Measurements from ENCODE around the gene SAMD1.

The SAMD1 gene

DNA sequence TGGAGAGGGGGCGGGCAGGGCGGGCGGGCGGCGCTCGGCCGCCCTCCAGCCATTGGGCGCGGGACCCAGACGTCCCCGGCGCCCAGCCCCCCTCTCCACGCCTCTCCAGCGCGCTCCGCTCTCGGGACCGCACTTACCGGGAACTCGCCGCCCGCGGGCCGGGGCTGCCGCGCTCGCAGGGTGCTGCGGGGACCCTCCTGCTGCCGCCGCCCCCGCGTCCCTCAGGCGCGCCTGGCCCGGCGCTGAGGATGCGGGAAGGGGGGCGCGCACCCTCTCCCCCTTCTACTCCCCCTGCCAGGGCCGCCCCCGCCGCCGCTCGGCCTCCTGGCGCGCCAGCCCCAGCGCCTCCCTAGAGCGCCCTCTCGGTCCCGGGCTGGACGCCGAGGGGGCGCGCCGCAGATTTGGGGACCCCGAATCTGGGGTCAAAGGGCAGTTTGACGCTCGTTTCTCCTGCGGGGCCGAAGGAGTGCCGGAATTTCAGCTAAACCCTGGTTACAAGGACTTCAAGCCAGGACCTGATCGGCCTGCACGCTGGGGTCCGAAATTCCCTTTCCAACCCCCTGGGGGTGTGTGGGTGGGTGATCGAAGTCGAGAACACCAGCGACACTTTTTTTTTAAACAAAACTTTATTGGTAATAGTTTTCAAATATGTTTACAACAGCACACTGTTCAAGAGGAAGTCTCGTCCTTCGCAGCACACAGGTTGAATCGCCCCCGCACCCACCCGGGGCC, 696 bp upstream of the SAMD1 start:
- peak; percentile 72 for DNase-seq (ENCODE audit: extremely low spot score, insufficient read length, low read depth)
- FAIRE-seq = peak; percentile 83

DNA sequence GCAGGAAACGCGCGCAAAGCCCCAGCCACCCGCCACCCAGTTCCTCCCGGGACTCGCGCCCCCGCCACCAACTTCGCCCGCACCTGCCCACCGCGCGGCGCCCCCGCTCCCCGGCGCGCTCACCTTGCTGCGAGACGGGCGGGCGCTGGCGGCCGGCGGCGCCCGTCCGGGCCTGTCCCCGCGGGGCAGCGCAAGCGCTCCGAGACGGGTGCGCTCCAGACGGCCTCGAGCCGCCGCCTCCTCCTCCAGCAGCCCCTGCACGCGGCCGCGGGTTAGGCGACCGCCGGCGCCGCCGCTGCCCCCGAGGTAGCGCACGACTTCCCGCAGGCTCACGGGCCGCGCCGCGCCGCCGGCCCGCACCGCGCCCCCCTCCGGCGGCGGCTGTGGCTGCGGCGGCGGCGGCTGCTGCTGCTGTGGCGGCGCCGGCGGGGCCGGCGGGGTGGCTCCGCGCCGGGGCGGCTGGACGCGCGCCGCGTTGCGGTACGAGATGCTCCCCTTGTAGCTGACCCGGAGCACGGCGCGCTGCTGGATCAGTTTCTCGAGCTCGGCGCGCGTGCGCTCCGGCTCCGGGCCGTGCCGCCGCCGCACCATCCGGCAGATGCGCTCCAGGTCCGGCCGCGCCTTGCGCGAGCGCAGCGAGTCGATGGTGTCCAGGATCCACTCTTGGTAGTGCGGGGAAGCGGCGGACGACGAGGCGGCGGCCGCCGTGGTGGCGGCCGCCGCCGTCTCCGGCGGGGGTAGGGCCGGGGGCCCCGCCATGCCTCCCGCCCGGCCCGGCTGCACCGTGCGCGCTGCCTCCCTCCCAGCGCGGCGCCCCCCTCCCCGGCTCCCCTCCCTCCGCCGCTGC, 666 bp downstream of the SAMD1 start:
- FAIRE-seq = peak; percentile 56

DNA sequence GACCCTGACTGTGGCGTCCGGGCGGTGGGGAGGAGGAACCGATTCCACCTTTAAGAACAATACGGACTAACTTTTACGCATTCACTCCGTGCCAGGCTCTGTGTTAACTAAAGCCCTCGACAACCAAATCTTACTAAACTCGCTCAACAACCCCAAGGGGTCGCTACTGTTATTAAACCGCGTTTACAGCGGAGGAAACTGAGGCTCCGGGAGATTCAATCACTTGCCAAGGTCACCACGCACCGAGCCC, 1.2 kb downstream of the SAMD1 start:
- FAIRE-seq = peak; percentile 48
- no peak for DNase-seq (ENCODE audit: extremely low spot score, insufficient read length, low read depth)

More for the DNA sequence above, 666 bp downstream of the SAMD1 start:
- no peak for DNase-seq (ENCODE audit: extremely low spot score, insufficient read length, low read depth)

DNA sequence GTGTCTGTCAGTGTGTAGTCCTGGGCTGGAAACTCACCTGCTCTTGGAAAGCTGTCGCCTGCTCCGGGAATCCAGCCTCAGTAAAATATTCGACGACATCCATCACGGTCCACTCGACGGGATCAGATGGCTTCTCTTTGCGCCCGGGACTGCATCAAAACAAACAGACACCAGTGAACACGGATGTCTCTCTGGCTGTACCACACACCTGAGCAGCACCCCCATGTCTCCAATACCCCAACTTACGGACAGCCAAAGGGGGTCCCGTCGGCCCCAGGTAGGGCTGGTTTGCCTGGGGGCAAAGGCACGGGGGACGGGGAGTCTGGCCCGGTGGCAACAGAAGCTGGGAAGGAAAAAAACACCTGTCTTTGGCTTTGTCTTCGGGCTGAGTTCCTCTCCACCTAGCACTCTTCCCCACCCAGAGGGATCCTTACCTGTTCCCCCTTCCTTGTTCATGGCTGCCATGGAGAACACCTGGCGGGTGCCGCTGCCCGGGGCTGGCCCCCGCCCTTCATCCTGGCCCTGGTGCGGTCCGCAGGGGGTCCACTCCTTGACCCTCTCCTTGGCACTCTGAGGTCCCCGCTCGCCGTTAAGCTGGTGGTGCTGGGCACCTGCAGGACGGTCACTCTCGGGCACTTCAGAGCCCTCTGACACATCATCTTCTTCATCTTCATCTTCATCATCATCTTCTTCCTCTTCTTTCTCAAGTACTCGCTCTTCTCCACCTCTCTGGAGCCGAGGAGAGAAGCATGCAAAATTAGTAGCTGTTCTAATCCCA, 1.7 kb downstream of the SAMD1 start:
- no peak for DNase-seq (ENCODE audit: extremely low spot score, insufficient read length, low read depth)
- FAIRE-seq = peak; percentile 12

DNA sequence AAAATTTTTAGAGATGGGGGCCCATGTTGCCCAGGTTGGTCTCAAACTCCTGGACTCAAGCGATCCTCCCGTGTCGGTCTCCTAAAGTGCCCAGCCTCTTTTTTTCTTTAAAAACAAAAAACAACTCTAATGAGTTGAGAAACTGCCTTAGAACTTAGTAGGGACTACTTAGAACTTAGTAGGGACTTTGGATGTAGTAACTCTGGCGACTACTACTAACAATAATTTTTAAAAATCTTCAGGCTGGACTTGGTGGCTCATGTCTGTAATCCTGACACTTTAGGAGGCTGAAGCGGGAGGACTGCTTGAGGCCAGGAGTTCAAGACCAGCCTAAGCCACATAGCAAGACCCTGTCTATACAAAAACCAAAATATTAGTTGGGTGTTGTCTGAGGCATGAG, 4.5 kb downstream of the SAMD1 start:
- DNase-seq (ENCODE audit: extremely low spot score, insufficient read length, low read depth) (no peak), FAIRE-seq (no peak)

DNA sequence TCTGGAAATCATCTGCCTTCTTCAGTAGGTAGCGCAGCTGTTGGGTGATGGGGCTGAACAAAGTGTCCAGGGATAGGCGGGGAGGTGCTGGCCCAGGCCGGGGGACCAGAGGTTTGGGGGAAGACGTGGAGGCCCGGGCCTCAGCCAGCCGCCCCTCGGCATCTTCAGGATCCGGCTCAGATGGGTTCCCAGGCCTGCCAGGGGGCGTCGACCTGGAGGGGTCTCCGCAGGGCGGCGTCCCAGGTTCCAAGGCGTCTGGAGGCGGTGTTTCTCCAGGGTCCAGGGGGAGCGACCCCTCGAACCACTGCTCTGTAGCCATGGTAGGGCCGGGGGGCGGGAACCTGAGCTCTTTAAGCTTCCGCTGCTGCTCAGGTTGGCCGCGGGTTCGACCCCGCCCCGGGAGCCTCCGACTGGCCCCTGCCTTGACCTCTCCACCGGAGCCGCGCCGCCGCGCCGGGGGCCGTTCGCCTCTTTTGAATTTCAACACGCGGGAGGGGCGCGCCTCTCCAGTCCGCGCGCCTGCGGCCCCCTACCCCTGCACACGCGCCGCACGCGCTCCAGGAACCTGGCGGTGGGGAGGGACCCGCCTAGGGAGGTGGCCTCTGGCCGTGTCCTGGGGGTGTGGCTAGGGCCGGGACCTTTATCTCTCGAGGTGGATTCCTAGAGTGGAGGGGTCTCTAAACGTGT, 5.1 kb downstream of the SAMD1 start, which contains the start of gene C19orf67:
C19orf67 (minus strand) TSS at position 475 of the 687 bp plus-strand sequence; CDS start at position 319, 156 bp downstream.
- no peak for DNase-seq (ENCODE audit: extremely low spot score, insufficient read length, low read depth)
- FAIRE-seq = no peak

DNA sequence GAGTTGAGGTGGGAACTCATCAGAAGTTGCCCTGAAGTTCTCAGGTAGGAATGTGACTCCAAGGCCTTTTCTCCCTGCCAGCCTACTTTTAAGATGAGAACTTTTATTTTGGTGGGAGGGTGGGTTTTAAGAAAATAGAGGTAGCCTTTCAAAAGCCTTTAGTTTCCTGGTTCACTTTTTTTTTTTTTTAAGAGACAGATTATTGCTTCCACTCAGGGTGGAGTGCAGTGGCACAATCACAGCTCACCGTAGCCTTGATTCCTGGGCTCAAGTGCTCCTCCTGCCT, 7.9 kb downstream of the SAMD1 start:
- FAIRE-seq (no peak), DNase-seq (ENCODE audit: extremely low spot score, insufficient read length, low read depth) (no peak)

DNA sequence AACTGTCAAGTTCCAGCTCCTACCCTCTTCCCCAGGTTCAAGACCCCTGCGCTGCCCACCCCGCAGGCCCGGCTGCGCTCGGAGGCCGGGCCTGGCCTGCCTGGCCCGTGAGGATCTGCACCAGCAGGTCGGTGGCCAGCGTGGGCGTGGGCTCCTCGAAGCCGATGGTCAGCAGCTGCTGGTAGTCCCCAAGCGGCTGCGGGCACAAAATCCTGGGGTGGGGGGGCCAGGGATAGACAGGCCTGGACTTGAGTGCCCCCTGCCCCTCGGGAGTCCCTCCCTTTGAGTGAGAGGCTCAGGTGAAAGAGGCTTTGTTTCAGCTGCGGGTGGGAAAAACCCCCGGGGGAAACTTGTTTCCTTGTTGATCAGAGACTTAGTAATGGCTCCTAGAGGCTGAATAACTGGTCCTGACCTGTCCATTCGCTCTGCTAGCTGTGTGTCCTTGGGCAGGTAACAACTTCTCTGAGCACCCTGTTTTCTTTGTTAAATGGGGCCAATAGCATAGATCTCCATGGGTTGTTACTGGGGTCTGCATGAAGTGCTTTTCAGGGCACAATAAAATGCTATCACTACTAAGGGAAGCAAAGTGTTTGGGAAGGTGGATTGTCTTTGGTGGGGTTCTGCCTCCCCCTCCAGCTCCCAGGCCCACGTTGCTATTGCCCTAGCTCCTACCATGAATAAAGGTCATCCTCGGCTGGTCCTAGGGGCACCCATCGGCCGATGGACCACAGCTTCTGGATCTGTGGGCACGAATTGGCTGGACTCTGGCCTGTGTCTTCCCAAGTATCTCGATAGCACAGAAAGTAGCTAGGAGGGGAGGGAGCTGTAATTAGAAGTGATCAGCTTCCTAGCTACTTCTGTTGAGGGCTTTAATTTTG, 8.5 kb downstream of the SAMD1 start:
- FAIRE-seq (peak; percentile 5), DNase-seq (ENCODE audit: extremely low spot score, insufficient read length, low read depth) (no peak)

DNA sequence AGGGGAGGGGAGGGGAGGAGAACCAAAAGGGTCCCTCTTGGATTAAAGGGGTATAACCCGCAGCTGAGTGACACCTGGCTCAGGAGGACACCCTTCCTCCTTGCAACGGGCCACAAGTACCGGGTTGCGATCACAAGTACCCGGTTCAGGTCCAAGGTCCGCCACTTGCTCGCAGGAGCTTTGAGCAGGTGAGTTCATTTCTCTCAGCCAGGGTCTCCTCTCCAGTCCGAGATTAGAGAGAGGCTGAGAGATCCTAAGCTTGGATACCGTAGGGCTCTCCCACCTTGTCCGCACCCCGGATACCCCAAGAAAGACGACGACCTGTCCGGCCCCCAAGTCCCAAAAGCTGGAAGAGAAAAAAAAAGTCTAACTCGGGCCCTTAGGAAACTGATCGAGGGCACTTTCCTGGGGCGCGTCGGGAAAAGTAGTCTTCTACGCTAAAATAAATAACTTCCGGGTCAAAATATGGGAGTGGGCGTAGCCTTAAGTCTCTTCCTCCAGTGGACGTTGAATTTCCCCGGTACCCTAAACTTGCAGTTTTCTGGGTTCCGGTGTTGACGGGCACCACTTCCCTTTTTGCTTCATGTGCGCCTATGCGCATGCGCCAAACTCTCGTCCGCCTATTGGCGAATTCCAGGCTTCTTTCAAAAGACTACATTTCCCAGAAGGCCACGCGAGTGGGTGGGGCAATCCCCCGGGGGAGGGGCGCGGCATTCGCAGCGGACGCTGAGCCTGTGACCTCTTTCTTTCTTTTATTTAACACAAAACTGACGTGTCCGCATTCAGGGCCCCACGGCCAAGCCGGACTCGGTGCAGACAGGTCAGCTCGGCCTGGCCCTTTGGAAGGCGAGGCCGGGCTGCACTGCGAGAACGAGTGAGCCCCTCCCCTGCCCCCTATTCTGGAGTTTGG, 9.4 kb downstream of the SAMD1 start:
- DNase-seq (ENCODE audit: extremely low spot score, insufficient read length, low read depth) (peak; percentile 95), FAIRE-seq (peak; percentile 99)

DNA sequence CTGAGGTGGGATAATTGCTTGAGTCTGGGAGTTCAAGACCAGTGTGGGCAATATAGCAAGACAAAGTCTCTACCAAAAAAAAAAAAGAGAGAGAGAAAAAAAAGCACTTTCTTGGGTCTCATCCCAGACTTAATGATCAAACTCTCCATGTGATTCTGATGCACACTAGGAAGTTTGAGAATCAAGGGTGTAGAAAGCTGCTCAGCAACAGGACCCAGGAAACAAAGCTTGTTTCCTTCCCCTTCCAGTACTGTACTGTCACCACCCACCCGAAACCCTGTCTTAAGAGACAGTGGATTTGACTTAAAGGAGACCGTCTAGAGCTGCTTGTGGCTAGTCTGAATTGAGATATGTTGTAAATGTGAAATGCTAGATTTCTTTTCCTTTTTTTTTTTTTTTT, 12.1 kb downstream of the SAMD1 start:
- FAIRE-seq = no peak

DNA sequence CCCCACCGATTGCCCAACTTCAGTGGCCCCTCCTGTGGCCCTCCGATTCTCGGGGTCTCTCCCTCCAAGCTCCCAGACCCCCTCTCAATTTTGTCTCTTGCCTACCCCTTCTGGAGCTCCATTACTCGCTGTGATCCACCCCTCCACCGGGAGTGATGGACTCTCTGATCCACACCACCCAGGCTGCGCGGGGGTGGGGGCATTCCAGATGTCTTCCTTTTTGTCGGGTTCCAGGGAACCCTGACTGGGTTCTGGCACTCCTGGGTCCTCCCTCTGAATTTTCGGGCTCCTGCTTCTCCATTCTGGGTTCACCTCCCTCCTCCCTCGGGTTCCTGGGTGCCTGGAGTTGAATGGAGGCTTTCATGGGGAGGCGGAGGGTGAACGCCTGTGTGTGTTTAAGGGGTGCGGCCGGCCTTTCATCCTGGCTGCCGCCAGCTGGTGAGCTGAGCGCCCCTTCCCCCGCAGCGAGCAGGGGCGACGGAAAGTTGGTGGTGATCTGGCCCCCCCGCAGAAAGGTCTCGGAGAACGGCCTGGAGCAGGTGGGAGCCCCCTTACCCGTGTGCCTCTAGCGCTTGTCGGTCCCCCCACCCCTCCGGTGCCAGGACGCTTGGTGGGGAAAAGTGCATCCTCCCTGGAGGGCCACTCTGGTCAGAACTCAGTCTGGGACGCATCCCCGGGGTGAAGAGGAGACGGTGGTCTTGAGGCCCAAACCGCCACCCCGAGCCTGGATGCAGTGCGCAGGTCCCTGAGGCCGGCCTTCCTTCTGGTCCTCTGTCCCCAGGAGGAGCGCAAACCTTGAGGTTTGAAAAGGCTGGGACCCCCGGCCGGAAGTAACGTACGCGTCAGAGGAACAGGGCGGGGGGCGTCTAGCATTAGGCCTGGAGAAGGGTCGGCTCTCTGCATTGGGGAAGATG, 16.4 kb downstream of the SAMD1 start:
- FAIRE-seq (no peak), DNase-seq (ENCODE audit: extremely low spot score, insufficient read length, low read depth) (no peak)

More for the DNA sequence above, 12.1 kb downstream of the SAMD1 start:
- DNase-seq (ENCODE audit: extremely low spot score, insufficient read length, low read depth) = no peak

DNA sequence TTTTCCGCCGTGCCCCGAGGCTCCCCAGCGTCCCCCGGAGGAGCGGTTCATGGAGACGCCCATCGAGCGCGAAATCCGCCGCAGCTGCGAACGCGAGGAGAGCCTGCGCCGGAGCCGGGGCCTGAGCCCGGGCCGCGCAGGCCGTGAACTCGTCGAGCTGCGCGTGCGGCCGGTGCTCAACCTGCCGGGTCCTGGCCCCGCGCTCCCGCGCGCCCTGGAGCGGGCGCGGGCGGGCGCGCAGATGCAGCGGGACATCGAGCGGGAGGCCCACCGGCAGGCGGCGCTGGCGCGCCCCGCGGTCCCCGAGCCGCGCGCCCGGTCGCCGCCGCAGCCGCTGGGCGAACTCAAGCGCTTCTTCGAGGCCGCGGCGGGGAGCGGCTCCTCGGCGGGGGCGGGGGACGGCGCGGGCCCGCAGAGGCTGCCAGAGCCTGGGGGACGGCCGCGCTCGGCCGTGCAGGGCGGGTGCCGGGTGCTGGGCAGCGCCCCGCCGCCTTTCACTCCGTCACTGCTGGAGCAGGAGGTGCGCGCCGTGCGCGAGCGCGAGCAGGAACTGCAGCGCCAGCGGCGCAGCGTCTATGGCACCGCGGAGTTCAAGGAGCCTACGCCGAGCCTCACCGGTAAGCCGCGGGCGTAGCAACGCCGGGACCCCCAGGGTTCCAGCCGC, 17.2 kb downstream of the SAMD1 start:
- DNase-seq (ENCODE audit: extremely low spot score, insufficient read length, low read depth) (peak; percentile 67), FAIRE-seq (no peak)

DNA sequence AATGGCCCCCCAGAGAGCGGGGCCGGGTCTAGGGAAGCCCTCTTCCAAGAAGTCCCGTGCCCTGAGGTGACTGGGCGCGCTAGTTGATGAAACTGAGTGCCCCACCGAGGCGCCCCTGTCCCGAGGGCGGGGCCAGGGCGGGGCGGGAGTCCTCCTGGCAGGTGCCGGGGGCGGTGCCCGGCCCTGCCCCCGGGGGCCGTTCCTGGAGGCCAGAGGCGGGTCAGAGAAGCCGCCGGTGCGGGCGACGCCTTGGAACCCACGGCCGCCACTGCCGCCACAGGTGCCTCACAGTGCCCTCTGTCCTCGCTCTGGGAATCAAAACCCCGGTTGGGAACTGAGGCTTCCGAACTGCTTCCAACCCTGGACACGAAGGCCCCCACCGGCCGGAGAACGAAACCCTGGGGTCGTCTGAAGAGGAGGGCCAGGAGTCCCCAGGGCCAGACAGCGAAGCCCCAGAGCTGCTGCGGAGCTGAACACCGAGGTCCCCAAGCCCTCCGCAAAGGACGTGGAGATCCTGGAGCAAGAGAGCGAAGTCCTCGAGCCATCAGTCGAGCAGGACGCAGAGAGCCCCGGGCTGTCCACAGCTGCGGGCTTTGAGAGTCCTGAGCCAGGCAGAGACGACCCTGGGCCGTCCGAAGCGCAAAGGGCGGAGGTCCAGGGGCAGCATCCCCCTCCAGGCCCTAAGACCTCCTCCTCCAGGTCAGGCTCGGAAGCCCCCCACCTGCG, 17.9 kb downstream of the SAMD1 start, which contains the start of gene MISP3:
MISP3 (plus strand) TSS at position 252 of the 726 bp plus-strand sequence. CDS start 524 bp downstream, outside the sequence.
- FAIRE-seq (no peak), DNase-seq (ENCODE audit: extremely low spot score, insufficient read length, low read depth) (no peak)

DNA sequence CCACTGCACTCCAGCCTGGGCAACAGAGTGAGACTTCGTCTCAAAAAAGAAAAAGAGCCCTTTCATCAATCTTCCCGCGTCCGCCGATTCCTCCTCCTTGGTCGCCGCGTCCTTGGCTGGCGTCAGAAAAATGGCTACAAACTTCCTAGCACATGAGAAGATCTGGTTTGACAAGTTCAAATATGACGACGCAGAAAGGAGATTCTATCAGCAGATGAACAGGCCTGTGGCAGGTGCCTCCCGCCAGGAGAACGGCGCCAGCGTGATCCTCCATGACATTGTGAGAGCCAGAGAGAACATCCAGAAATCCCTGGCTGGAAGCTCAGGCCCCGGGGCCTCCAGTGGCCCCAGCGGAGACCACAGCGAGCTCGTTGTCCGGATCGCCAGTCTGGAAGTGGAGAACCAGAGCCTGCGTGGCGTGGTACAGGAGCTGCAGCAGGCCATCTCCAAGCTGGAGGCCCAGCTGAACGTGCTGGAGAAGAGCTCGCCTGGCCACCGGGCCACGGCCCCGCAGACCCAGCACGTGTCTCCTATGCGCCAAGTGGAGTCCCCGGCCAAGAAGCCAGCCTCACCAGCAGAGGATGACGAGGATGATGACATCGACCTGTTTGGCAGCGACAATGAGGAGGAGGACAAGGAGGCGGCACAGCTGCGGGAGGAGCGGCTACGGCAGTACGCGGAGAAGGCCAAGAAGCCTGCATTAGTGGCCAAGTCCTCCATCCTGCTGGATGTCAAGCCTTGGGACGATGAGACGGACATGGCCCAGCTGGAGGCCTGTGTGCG, 20.1 kb downstream of the SAMD1 start:
- DNase-seq (ENCODE audit: extremely low spot score, insufficient read length, low read depth) (no peak), FAIRE-seq (no peak)

DNA sequence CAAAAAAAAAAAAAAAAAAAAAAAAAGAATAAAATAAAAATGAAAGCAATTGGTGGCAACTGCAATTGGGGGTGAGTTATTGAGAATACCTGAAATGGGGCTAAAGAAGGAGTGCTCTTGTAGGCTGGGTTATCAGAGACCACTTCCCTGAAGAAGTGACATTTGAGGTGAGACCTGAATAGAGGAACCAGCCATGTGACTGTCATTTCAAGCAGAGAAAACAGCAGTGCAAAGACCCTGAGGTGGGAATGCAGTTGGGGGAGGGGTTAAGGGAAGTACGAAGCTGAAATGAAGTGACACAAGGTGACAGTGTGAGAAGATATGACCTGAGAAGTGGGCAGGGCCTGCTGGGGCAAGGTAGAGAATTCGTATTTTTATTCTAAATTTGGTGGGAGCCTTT, 24.4 kb downstream of the SAMD1 start:
- FAIRE-seq (no peak), DNase-seq (ENCODE audit: extremely low spot score, insufficient read length, low read depth) (no peak)

Measured in GM18507 (cell line).